GM12878 (cell line): ENCODE data around the gene ITLN1. TPM values are rescaled to one million over a fixed set of nuclear protein-coding genes. Genes with fewer than 3 reads are reported as not detected.

Experiments
- ATAC-seq: fragments of 200-7000 bp; cut with Tn5 transposase; 3 replicates; pipeline ENCODE4 v1.9.1; 2020; ENCODE audit warnings: mild to moderate bottlenecking, moderate library complexity
- BruUV-seq: library from RNA; stranded (reverse); fragments of 400-500 nt; replicated peaks from 2 replicates; lab custom pipeline; 2021; lab: Mats Ljungman, UMichigan
- CTCF ChIA-PET: fragments of 300-600 bp; sonication (Branson Sonifier 250); formaldehyde crosslinking; extraction: SDS; loops from one replicate; lab custom pipeline; 2021; ENCODE audit warnings: inconsistent platforms; lab: Yijun Ruan, JAX
- POLR2A ChIA-PET: fragments of 350-600 bp; formaldehyde crosslinking; extraction: SDS; loops from one replicate; lab custom pipeline; 2021; ENCODE audit warnings: inconsistent platforms; lab: Charles Lee
- RAD21 ChIA-PET: fragments of 300-600 bp; sonication (Branson Sonifier 250); formaldehyde crosslinking; loops from one replicate; lab custom pipeline; 2023; ENCODE audit warnings: antibody characterized with exemption; ENCODE audit not compliant: unreplicated experiment; lab: Charles Lee
- SMC1A ChIA-PET: fragments of 300-600 bp; sonication (Branson Sonifier 250); formaldehyde crosslinking; loops from one replicate; lab custom pipeline; 2023; ENCODE audit not compliant: unreplicated experiment, uncharacterized antibody; lab: Charles Lee
- DNase-seq: peaks from one replicate; pipeline ENCODE4 v3.0.0-alpha.2; 2011; ENCODE audit warnings: low read depth, low spot score
- FAIRE-seq: peaks from 3 replicates; lab custom pipeline; 2011; peaks lifted over from hg19 to GRCh38; lab: Jason Lieb, UNC
- H2AFZ ChIP-seq: 2 replicates; pipeline ENCODE4 v1.6.0; 2011; ENCODE audit warnings: low read depth, low read length, control low read depth; ENCODE audit not compliant: control insufficient read depth
- H3K27ac ChIP-seq: 2 replicates; pipeline ENCODE4 v1.5.1; 2011; ENCODE audit warnings: control low read depth; ENCODE audit not compliant: control insufficient read depth, insufficient read depth
- H3K27me3 ChIP-seq, 2 experiments: replicated peaks in 1 of 2; 2 replicates each; pipeline versions ENCODE4 v1.6.0 to v1.6.1; 2011; ENCODE audit warnings: low read length in 1 of 2; ENCODE audit not compliant: control insufficient read depth in 2 of 2, insufficient read depth in 2 of 2
- H3K36me3 ChIP-seq, 2 experiments: 2 replicates each; pipeline ENCODE4 v1.5.1; 2011; ENCODE audit warnings: low read length in 1 of 2; ENCODE audit not compliant: control insufficient read depth in 2 of 2, insufficient read depth in 2 of 2
- H3K4me1 ChIP-seq: 2 replicates; pipeline ENCODE4 v1.6.1; 2011; ENCODE audit warnings: mild to moderate bottlenecking, low read length, moderate library complexity, mixed read lengths; ENCODE audit not compliant: control insufficient read depth, insufficient read depth
- H3K4me2 ChIP-seq: 2 replicates; pipeline ENCODE4 v1.6.0; 2011; ENCODE audit warnings: control low read depth; ENCODE audit not compliant: control insufficient read depth, insufficient read depth
- H3K4me3 ChIP-seq: fragments of 200-600 bp; sonication (generic); 2 replicates; pipeline ENCODE4 v1.5.1; 2016
- H3K79me2 ChIP-seq: 2 replicates; pipeline ENCODE4 v1.6.0; 2011; ENCODE audit warnings: low read length; ENCODE audit not compliant: control insufficient read depth, insufficient read depth
- H3K9ac ChIP-seq: 2 replicates; pipeline ENCODE4 v1.8.0; 2011; ENCODE audit warnings: low read length, control low read depth, mixed read lengths; ENCODE audit not compliant: control insufficient read depth, insufficient read depth
- H3K9me3 ChIP-seq: replicated peaks from 3 replicates; pipeline ENCODE4 v1.5.1; 2011; ENCODE audit warnings: mild to moderate bottlenecking, low read length; ENCODE audit not compliant: control insufficient read depth, insufficient read depth
- H4K20me1 ChIP-seq: 2 replicates; pipeline ENCODE4 v1.6.0; 2011; ENCODE audit not compliant: control insufficient read depth, insufficient read depth
- FOS ChIP-seq: IDR thresholded peaks from 3 replicates; pipeline ENCODE4 v1.6.1; 2011; ENCODE audit warnings: borderline replicate concordance; ENCODE audit not compliant: insufficient read length; ENCODE audit errors: extremely low read depth
- IKZF2 ChIP-seq, 2 experiments: fragments of 450-650 bp; IDR thresholded peaks; 2 replicates each; pipeline ENCODE4 v1.6.1; 2017; ENCODE audit warnings: mild to moderate bottlenecking in 2 of 2, moderate library complexity in 2 of 2
- MEF2B ChIP-seq: fragments of 450-650 bp; IDR thresholded peaks from 2 replicates; pipeline ENCODE4 v1.6.1; 2018; ENCODE audit warnings: mild to moderate bottlenecking, moderate library complexity; ENCODE audit not compliant: partially characterized antibody, poor library complexity, severe bottlenecking
- MTA2 ChIP-seq: fragments of 450-650 bp; IDR thresholded peaks from 2 replicates; pipeline ENCODE4 v1.6.1; 2016; ENCODE audit warnings: low read depth, mild to moderate bottlenecking, moderate library complexity
- MXI1 ChIP-seq: fragments of 150-350 bp; IDR thresholded peaks from 2 replicates; pipeline ENCODE4 v1.6.1; 2011; ENCODE audit warnings: low read depth, mild to moderate bottlenecking, inconsistent platforms, low read length, improper control_type of control experiment
- MYB ChIP-seq: fragments of 150-350 bp; IDR thresholded peaks from 2 replicates; pipeline ENCODE4 v1.6.1; 2014; ENCODE audit warnings: mild to moderate bottlenecking, low read depth, low read length, borderline replicate concordance
- NFYB ChIP-seq: IDR thresholded peaks from 2 replicates; pipeline ENCODE4 v1.6.1; 2011; ENCODE audit warnings: low read depth, mild to moderate bottlenecking, low read length, improper control_type of control experiment, moderate library complexity; ENCODE audit not compliant: insufficient read depth
- PML ChIP-seq: IDR thresholded peaks from 2 replicates; pipeline ENCODE4 v1.6.1; 2012; ENCODE audit warnings: low read length, inconsistent platforms
- POU2F2 ChIP-seq: IDR thresholded peaks from 3 replicates; pipeline ENCODE4 v1.6.1; 2011; ENCODE audit warnings: low read depth, mild to moderate bottlenecking, low read length, borderline replicate concordance
- RAD21 ChIP-seq: IDR thresholded peaks from 2 replicates; pipeline ENCODE4 v1.6.1; 2011; ENCODE audit warnings: mild to moderate bottlenecking, low read depth, low read length, moderate library complexity; ENCODE audit not compliant: insufficient read depth
- RCOR1 ChIP-seq: conservative IDR thresholded peaks from 2 replicates; pipeline ENCODE4 v1.6.1; 2012; ENCODE audit warnings: low read depth, low read length, improper control_type of control experiment
- SREBF2 ChIP-seq: IDR thresholded peaks from 2 replicates; pipeline ENCODE4 v1.6.1; 2012; ENCODE audit warnings: mild to moderate bottlenecking, low read length
- YBX1 ChIP-seq: fragments of 450-650 bp; IDR thresholded peaks from 2 replicates; pipeline ENCODE4 v1.6.1; 2016; ENCODE audit warnings: antibody characterized with exemption
- YY1 ChIP-seq: IDR thresholded peaks from 2 replicates; pipeline ENCODE4 v1.6.1; 2011; ENCODE audit warnings: low read depth, mild to moderate bottlenecking, low read length
- WGBS: methylation state at CpG from one replicate; pipeline ENCODE4 v1.1.6; 2016; ENCODE audit warnings: low lambda C conversion rate; ENCODE audit not compliant: insufficient replicate concordance, insufficient coverage; ENCODE audit errors: missing lambda C conversion rate; 5-methylcytosine and 5-hydroxymethylcytosine counted together
- in situ Hi-C: fragments of 300-500 bp; cut with MboI; formaldehyde crosslinking; loops from 9 replicates; pipeline ENCODE4 v1.14.3; 2018; ENCODE audit warnings: mixed read lengths
- intact Hi-C: fragments of 100-400 bp; cut with micrococcal nuclease; formaldehyde crosslinking; loops from one replicate; pipeline ENCODE4 v1.14.2; 2022; ENCODE audit not compliant: unreplicated experiment
- polyA plus RNA-seq, 11 experiments: library from polyadenylated mRNA; depleted of rRNA in 4 of 11; unstranded in 6 of 11; stranded (reverse) in 5 of 11; fragments of >200 nt; fragmentation: Nextera tagmentation in 4 of 11; fragmentation: Illumina TruSeq in 1 of 11; extraction: Ambion mirVana in 4 of 11; extraction: Trizol in 1 of 11; gene quantifications; 1 replicate in 1 of 11; 2 replicates in 10 of 11; pipeline versions ENCODE4 v1.2.1 to v1.2.3, GENCODE V29; 2011 to 2016; ENCODE audit warnings: inconsistent platforms in 2 of 11, missing spikeins in 2 of 11, low read depth in 1 of 11
- total RNA-seq, 4 experiments: library from RNA; depleted of rRNA in 3 of 4; stranded (reverse); fragments of >200 nt in 3 of 4; fragmentation: Illumina TruSeq in 1 of 4; extraction: Trizol in 1 of 4; gene quantifications; 2 replicates each; pipeline versions ENCODE4 v1.2.1 to v1.2.3, GENCODE V29; 2013 to 2021
- TF ChIP-seq, protein P1 (sequence below): IDR thresholded peaks from 2 replicates; pipeline ENCODE4 v1.6.1; 2012; ENCODE audit warnings: low read depth, low read length, improper control_type of control experiment
- TF ChIP-seq, protein P2 (sequence below), 3 experiments: IDR thresholded peaks in 2 of 3; conservative IDR thresholded peaks in 1 of 3; 2 replicates each; pipeline ENCODE4 v1.5.1; 2011; ENCODE audit warnings: low read depth in 3 of 3, low read length in 3 of 3, mild to moderate bottlenecking in 3 of 3, control low read depth in 2 of 3, moderate library complexity in 2 of 3, inconsistent platforms in 1 of 3, mixed read lengths in 1 of 3; ENCODE audit not compliant: control insufficient read depth in 2 of 3, insufficient read depth in 1 of 3; ENCODE audit errors: extremely low read depth in 1 of 3
- TF ChIP-seq, protein P3 (sequence below): fragments of 450-650 bp; conservative IDR thresholded peaks from 2 replicates; pipeline ENCODE4 v1.6.1; 2017; ENCODE audit warnings: mild to moderate bottlenecking, moderate library complexity

Gene ITLN1
- total and polyA plus RNA-seq, 10 of the 15 experiments (the other 5 are each of a cell fraction or from before 2014, with no cell fraction given): not detected

DNA sequence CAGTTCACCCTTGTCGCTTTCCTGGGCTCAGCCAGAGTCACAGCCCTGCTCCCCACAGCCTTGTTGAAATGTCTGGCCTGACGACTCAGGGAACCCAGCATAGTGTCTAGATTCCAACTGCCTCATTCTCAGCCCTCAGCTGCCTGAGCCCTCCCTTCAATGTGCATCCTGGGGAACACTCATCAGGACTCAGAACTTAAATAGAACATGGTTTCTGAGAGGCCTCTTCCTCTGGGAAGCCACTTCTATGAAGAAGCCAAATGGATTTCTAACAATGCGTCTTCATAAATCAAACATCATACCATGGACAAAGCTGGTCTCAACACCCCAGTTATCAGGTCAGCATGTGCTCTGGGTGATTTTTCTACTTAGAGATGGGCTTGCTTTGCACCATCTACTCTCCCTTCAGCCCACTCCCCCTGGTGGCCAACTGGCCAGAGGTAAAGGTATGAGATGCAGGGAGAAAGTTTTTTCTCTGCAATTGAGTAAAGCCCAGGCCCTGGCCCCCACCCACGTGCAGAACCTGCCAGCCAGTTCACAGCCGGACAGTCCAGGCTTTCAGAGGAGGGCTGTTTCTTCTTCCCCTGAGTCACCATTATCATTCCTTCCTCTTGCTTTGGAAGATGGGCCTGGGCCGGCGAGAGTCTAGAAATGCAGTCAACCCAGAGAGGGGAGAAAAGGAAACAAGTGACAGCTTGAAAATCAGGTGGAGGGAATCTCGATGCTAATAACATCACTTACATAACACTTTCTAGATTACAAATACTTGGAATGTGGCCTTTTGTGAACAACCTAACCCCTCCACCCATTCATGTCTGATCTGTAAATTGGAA lies 54.4 kb downstream of the ITLN1 start:
- H3K4me3 ChIP-seq: no peak overlapping the region
- FAIRE-seq (peak; percentile 85), DNase-seq (no peak), ATAC-seq (peak; percentile 98)
- ChIA-PET POLR2A (interaction anchor here (0.5 to 1.4 kb wide), 4 partner anchors 54 to 156 kb away, joined by 3 to 5 read pairs (median 4); no protein-coding TSS in a partner anchor), SMC1A (interaction anchor here (0.8 to 7.5 kb wide), 20 partner anchors 12 to 216 kb away, joined by 3 to 143 read pairs (median 6); partner anchors contain the start of genes ITLN2, LY9, SLAMF7 and USF1), RAD21 (interaction anchor here (0.6 to 10.9 kb wide), 12 partner anchors 25 to 155 kb away, joined by 3 to 193 read pairs (median 5); no protein-coding TSS in a partner anchor), CTCF (interaction anchor here (0.6 to 4.3 kb wide), 31 partner anchors 12 to 402 kb away, joined by 3 to 188 read pairs (median 4); partner anchors contain the start of genes CD244, ITLN2 and LY9)
- 46% methylated on average over 8 of the region's 8 CpGs for WGBS
- intact Hi-C loops: loop anchor here (1.0 to 2.0 kb wide), 5 partner anchors 34 to 156 kb away; partner anchors contain the start of gene LY9
- H2AFZ ChIP-seq: no peak overlapping the region
- H3K4me1 ChIP-seq: no peaks in the 10 kb centered on the region
- no peaks in the 10 kb centered on the region for H3K27me3 ChIP-seq
- no peaks in the 10 kb centered on the region for H4K20me1 ChIP-seq
- BruUV-seq: no TSS peak
- no peak overlapping the region for H3K4me2 ChIP-seq
- H3K36me3 ChIP-seq: no peaks in the 10 kb centered on the region
- in situ Hi-C loops: loop anchor here (5.0 kb wide), 2 partner anchors 53 to 103 kb away; no protein-coding TSS in a partner anchor
- no peaks in the 10 kb centered on the region for H3K9me3 ChIP-seq
- no peak overlapping the region for H3K9ac ChIP-seq
- no peaks in the 10 kb centered on the region for H3K79me2 ChIP-seq
- no peak overlapping the region for H3K27ac ChIP-seq
- TF ChIP-seq POU2F2: 0 out of 3 replicates have a peak, but pooled peaks have one; percentile 12
- TF ChIP-seq RAD21: peak; percentile 84
- no peak for TF ChIP-seq MYB
- TF ChIP-seq IKZF2 (IDR thresholded peaks at IDR 0.05): no peak
- no peak for TF ChIP-seq MTA2
- TF ChIP-seq, protein P1, sequence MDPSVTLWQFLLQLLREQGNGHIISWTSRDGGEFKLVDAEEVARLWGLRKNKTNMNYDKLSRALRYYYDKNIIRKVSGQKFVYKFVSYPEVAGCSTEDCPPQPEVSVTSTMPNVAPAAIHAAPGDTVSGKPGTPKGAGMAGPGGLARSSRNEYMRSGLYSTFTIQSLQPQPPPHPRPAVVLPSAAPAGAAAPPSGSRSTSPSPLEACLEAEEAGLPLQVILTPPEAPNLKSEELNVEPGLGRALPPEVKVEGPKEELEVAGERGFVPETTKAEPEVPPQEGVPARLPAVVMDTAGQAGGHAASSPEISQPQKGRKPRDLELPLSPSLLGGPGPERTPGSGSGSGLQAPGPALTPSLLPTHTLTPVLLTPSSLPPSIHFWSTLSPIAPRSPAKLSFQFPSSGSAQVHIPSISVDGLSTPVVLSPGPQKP: no peak
- no peak for TF ChIP-seq RCOR1
- TF ChIP-seq, protein P2, sequence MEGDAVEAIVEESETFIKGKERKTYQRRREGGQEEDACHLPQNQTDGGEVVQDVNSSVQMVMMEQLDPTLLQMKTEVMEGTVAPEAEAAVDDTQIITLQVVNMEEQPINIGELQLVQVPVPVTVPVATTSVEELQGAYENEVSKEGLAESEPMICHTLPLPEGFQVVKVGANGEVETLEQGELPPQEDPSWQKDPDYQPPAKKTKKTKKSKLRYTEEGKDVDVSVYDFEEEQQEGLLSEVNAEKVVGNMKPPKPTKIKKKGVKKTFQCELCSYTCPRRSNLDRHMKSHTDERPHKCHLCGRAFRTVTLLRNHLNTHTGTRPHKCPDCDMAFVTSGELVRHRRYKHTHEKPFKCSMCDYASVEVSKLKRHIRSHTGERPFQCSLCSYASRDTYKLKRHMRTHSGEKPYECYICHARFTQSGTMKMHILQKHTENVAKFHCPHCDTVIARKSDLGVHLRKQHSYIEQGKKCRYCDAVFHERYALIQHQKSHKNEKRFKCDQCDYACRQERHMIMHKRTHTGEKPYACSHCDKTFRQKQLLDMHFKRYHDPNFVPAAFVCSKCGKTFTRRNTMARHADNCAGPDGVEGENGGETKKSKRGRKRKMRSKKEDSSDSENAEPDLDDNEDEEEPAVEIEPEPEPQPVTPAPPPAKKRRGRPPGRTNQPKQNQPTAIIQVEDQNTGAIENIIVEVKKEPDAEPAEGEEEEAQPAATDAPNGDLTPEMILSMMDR (IDR thresholded peaks at IDR 0.05 in 2 of 3, conservative IDR thresholded peaks at IDR 0.05 in 1 of 3; ENCODE audit: control insufficient read depth in 2 of 3, extremely low read depth in 1 of 3, insufficient read depth in 1 of 3, low read depth in 3 of 3, low read length in 3 of 3): peak; percentile 67 to 87 (median 76)
- peak; percentile 21; the same call in 1 of the 2 replicates for TF ChIP-seq MXI1
- no peak for TF ChIP-seq FOS
- no peak for TF ChIP-seq NFYB
- no peak for TF ChIP-seq SREBF2
- TF ChIP-seq, protein P3, sequence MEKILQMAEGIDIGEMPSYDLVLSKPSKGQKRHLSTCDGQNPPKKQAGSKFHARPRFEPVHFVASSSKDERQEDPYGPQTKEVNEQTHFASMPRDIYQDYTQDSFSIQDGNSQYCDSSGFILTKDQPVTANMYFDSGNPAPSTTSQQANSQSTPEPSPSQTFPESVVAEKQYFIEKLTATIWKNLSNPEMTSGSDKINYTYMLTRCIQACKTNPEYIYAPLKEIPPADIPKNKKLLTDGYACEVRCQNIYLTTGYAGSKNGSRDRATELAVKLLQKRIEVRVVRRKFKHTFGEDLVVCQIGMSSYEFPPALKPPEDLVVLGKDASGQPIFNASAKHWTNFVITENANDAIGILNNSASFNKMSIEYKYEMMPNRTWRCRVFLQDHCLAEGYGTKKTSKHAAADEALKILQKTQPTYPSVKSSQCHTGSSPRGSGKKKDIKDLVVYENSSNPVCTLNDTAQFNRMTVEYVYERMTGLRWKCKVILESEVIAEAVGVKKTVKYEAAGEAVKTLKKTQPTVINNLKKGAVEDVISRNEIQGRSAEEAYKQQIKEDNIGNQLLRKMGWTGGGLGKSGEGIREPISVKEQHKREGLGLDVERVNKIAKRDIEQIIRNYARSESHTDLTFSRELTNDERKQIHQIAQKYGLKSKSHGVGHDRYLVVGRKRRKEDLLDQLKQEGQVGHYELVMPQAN: no peak
- TF ChIP-seq YBX1: no peak
- peak; percentile 78 for TF ChIP-seq YY1
- peak; percentile 1 for TF ChIP-seq MEF2B
- TF ChIP-seq PML: no peak
